DND-41 (cell line): Measurements from ENCODE around the gene FGF2.

Source experiments
- ATAC-seq: fragments of 200-7000 bp; cut with Tn5 transposase; 3 replicates; pipeline ENCODE4 v1.9.1; 2021; ENCODE audit warnings: low read depth; ENCODE audit not compliant: insufficient read depth
- DNase-seq: peaks from one replicate; pipeline ENCODE4 v3.0.0-alpha.2; 2020
- H2AFZ ChIP-seq: 2 replicates; pipeline ENCODE4 v1.6.0; 2012; ENCODE audit warnings: low read depth, low read length
- H3K27ac ChIP-seq: 2 replicates; pipeline ENCODE4 v1.5.1; 2012; ENCODE audit warnings: low read length, inconsistent platforms
- H3K27me3 ChIP-seq: fragments of 200-600 bp; sonication (generic); 2 replicates; pipeline ENCODE4 v1.6.0; 2012; ENCODE audit warnings: low read length, mild to moderate bottlenecking, inconsistent platforms; ENCODE audit not compliant: insufficient read depth, poor library complexity
- H3K36me3 ChIP-seq: 2 replicates; pipeline ENCODE4 v1.5.1; 2012; ENCODE audit warnings: low read length, inconsistent platforms; ENCODE audit not compliant: insufficient read depth
- H3K4me1 ChIP-seq: 2 replicates; pipeline ENCODE4 v1.5.1; 2012; ENCODE audit warnings: mild to moderate bottlenecking, low read length; ENCODE audit not compliant: insufficient read depth
- H3K4me2 ChIP-seq: 2 replicates; pipeline ENCODE4 v1.6.0; 2012; ENCODE audit warnings: mild to moderate bottlenecking, moderate library complexity, low read length, inconsistent platforms; ENCODE audit not compliant: insufficient read depth
- H3K4me3 ChIP-seq, 2 experiments: fragments of 200-600 bp in 1 of 2; shearing (Covaris generic) in 1 of 2; 2 replicates each; pipeline ENCODE4 v1.5.1; 2012 to 2016; ENCODE audit warnings: inconsistent platforms in 2 of 2, low read length in 2 of 2, mild to moderate bottlenecking in 2 of 2, low read depth in 1 of 2, moderate library complexity in 1 of 2
- H3K79me2 ChIP-seq: 2 replicates; pipeline ENCODE4 v1.6.0; 2012; ENCODE audit warnings: low read length, inconsistent platforms; ENCODE audit not compliant: insufficient read depth
- H3K9ac ChIP-seq: 2 replicates; pipeline ENCODE4 v1.6.0; 2012; ENCODE audit warnings: low read depth, mild to moderate bottlenecking, inconsistent platforms, low read length, moderate library complexity
- H3K9me3 ChIP-seq: 2 replicates; pipeline ENCODE4 v1.5.1; 2012; ENCODE audit warnings: low read length, moderate library complexity, mild to moderate bottlenecking, inconsistent platforms; ENCODE audit not compliant: insufficient read depth, severe bottlenecking
- H4K20me1 ChIP-seq: 2 replicates; pipeline ENCODE4 v1.6.0; 2012; ENCODE audit warnings: low read length; ENCODE audit not compliant: insufficient read depth
- EZH2 ChIP-seq: IDR thresholded peaks from 3 replicates; pipeline ENCODE4 v1.6.1; 2012; ENCODE audit warnings: borderline replicate concordance, low read depth, mild to moderate bottlenecking, moderate library complexity, low read length, inconsistent platforms; ENCODE audit not compliant: severe bottlenecking
- TF ChIP-seq, protein P1 (sequence below): IDR thresholded peaks from 2 replicates; pipeline ENCODE4 v1.5.1; 2012; ENCODE audit warnings: borderline replicate concordance, low read length, moderate library complexity, mild to moderate bottlenecking; ENCODE audit not compliant: poor library complexity, severe bottlenecking; ENCODE audit errors: extremely low read depth

Gene FGF2

DNA sequence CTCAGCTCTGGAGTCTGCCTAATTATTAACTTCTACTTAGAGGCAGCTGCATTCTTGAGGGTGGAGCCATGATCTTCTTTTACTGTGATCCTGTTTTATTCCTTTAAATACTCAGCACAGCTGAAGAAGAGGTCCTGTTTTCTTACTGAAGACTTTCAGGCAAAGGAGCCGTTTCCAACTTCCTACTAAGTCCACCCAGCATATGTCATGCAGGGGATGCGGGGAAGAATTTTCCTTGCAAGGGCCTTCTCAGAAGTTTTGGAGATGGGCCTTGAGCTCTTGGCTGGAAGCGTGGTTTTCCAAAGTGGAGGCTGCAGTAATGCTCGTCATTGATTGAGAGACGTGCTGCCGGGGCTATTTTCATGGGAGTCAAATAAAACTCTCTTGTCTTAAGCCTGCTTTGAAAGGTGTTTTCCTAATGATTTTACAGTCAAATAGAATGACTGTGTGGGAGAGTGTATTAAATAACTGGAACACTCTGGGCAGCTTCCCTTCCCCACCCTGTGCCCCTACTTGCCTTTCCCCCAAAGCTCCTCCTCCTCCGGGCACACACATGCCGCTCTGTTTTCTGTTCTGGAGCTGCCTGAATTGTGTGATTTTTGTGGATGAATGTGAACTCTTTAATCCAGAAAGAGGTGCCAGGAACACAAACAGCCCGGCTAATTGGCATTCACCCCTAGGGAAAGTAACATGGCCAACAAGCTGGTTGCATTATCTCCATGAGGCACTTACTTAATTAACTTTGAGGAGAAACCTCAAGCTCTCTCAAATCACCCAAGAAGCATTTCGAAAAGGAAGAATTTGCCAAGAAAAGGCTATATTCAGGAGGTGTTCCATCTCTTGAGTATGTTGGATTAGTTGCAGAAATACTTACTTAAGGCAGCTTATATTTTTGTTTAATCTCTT is 28.1 kb downstream of the FGF2 start:
- Histone ChIP-seq H3K4me2 (no peak overlapping the region), H3K4me1 (no peaks in the 10 kb centered on the region), H3K27ac (no peak overlapping the region), H3K27me3 (peaks cover 11% of the 10 kb centered on the region), H2AFZ (no peak overlapping the region), H3K9me3 (no peaks in the 10 kb centered on the region), H3K9ac (no peak overlapping the region), H4K20me1 (no peaks in the 10 kb centered on the region), H3K36me3 (no peaks in the 10 kb centered on the region), H3K4me3 (no peak overlapping the region), H3K79me2 (no peaks in the 10 kb centered on the region)
- ATAC-seq, result no peak
- TF ChIP-seq, protein P1, sequence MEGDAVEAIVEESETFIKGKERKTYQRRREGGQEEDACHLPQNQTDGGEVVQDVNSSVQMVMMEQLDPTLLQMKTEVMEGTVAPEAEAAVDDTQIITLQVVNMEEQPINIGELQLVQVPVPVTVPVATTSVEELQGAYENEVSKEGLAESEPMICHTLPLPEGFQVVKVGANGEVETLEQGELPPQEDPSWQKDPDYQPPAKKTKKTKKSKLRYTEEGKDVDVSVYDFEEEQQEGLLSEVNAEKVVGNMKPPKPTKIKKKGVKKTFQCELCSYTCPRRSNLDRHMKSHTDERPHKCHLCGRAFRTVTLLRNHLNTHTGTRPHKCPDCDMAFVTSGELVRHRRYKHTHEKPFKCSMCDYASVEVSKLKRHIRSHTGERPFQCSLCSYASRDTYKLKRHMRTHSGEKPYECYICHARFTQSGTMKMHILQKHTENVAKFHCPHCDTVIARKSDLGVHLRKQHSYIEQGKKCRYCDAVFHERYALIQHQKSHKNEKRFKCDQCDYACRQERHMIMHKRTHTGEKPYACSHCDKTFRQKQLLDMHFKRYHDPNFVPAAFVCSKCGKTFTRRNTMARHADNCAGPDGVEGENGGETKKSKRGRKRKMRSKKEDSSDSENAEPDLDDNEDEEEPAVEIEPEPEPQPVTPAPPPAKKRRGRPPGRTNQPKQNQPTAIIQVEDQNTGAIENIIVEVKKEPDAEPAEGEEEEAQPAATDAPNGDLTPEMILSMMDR, result no peak
- TF ChIP-seq EZH2, result no peak
- DNase-seq, result no peak

DNA sequence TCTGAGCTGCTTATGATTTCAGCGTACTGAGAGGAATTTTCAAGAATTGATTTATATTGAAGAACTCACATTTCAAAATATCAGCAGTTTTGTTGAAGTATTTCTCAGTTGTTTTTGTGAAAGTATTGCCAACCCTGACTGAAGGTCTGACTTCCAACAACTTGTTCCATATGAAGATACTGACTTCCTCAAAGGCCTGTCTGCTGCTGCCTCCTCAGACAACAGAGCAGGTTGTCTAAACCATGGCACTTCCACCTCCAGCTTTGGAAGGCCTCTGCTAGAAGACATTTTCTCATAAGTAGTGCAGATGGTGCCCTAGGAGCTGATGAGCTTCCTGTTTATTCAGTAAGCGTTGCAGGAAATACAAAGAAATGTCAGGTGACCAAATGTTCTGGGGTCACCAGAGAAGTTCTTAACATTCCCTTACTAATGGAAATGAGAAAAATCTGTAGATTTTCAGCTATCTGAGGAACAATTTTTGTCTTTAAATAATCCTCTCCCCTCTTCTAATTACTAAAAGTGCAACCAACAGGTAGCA is 28.8 kb downstream of the FGF2 start:
- no peaks in the 10 kb centered on the region for H3K79me2 ChIP-seq
- no peaks in the 10 kb centered on the region for H3K9me3 ChIP-seq
- H3K4me1 ChIP-seq, result no peaks in the 10 kb centered on the region
- no peak for TF ChIP-seq EZH2
- TF ChIP-seq, protein P1, result no peak
- H3K4me3 ChIP-seq, result no peak overlapping the region
- peaks cover 11% of the 10 kb centered on the region for H3K27me3 ChIP-seq
- no peak for DNase-seq
- no peak for ATAC-seq
- no peak overlapping the region for H2AFZ ChIP-seq
- no peaks in the 10 kb centered on the region for H4K20me1 ChIP-seq
- H3K4me2 ChIP-seq, result no peak overlapping the region
- no peaks in the 10 kb centered on the region for H3K36me3 ChIP-seq
- no peak overlapping the region for H3K27ac ChIP-seq
- H3K9ac ChIP-seq, result no peak overlapping the region

DNA sequence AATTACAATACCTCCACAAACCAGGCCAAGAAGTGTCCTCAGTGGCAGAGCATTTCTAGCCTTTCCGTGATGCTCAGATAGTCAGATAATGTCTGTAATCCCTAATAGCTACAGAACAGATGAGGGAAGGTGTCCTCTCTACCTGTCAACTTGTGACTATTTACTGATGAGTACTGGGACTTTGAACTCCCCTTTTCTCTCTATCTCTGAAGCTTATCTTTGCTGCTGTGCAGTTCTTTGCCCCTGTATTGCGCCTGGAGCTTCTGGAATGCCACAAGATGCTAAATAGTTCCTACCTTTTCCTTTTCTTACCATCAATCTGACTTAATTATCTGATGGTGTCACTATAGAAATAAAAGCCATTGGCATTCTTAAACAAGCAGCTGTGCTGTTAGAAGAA is 30.5 kb downstream of the FGF2 start:
- Histone ChIP-seq H3K4me1 (no peaks in the 10 kb centered on the region), H3K79me2 (no peaks in the 10 kb centered on the region), H3K9ac (no peak overlapping the region), H3K27ac (no peak overlapping the region), H3K27me3 (peaks cover 16% of the 10 kb centered on the region), H3K36me3 (no peaks in the 10 kb centered on the region), H4K20me1 (no peaks in the 10 kb centered on the region), H3K4me2 (no peak overlapping the region), H3K9me3 (no peaks in the 10 kb centered on the region), H2AFZ (no peak overlapping the region), H3K4me3 (no peak overlapping the region)
- ATAC-seq (no peak), DNase-seq (no peak)
- no peak for TF ChIP-seq EZH2
- TF ChIP-seq, protein P1, result no peak
